Endothelial cell of umbilical vein (primary cell): ENCODE measurements around the gene KLF1.

ENCODE experiments used
- FOS ChIP-seq: IDR thresholded peaks from 2 replicates; pipeline ENCODE4 v1.6.1; 2011; ENCODE audit warnings: mild to moderate bottlenecking, low read length, moderate library complexity, borderline replicate concordance; ENCODE audit not compliant: insufficient read depth
- POLR2A ChIP-seq: IDR thresholded peaks from 2 replicates; pipeline ENCODE4 v1.6.1; 2012; ENCODE audit warnings: low read depth, mild to moderate bottlenecking, control low read depth, low read length

DNA sequence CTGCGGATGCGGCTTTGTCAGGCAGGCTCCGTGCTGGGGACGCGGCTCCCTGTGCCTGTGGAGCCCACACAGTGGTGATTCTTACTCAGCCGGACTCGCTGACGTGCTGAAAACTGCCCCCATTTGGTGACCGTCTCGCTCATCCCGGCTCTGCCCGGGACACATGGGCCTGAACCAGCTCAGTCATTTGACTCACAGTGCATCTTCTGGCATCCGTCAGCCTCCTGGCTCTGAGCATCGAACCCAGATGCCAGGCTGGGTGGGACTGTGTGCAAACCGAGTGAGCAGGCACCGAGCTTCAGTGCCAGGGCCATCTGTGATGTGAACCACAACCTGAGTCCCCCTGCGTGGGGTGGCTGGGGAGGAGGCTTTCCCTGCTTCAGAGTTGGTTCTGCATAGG, 9.5 kb upstream of the KLF1 start:
- TF ChIP-seq FOS (no peak), POLR2A (no peak)
